ENCODE results near the gene CCR9. TPM values are rescaled to one million over a fixed set of nuclear protein-coding genes. Genes with fewer than 3 reads are reported as not detected.

The CCR9 gene
- total RNA-seq, 1 experiment from 2014 or later = not detected

- CTCF ChIA-PET = interaction anchor here (1.2 to 2.7 kb wide), 4 partner anchors 138 to 443 kb away, joined by 3 to 38 read pairs (median 14); partner anchors contain the start of gene CCR1
- H2AFZ ChIP-seq (ENCODE audit: low read depth, low read length, poor library complexity, severe bottlenecking) = no peak overlapping the region
- no peak for ATAC-seq
- DNase-seq (ENCODE audit: low read depth, low spot score) = no peak
- RAD21 ChIA-PET (ENCODE audit: low non-redundant PET in 1 of 2, low total read pairs in 2 of 2, uncharacterized antibody in 2 of 2, unreplicated experiment in 2 of 2) = interaction anchor here in 1 of 2 experiments (1.7 kb wide), 1 partner anchor 138 kb away, joined by 3 read pairs; no protein-coding TSS in a partner anchor
- H3K36me3 ChIP-seq (ENCODE audit: control insufficient read depth in 1 of 2, insufficient read depth in 2 of 2, low read length in 2 of 2) = peaks cover 3 to 6% of the 10 kb centered on the region in 2 experiments; a peak in 1 of 4 replicates
- intact Hi-C loops (cut with micrococcal nuclease) = no loop called here
- H3K27ac ChIP-seq (ENCODE audit: low read depth, low read length) = no peak overlapping the region
- no peaks in the 10 kb centered on the region for H3K9me3 ChIP-seq (ENCODE audit: control insufficient read depth in 1 of 2, insufficient read depth in 1 of 2, low read depth in 1 of 2, low read length in 2 of 2)
- H3K79me2 ChIP-seq (ENCODE audit: insufficient read depth, low read length) = no peaks in the 10 kb centered on the region
- BruUV-seq (replicated peaks) = no TSS peak
- no peaks in the 10 kb centered on the region for H4K20me1 ChIP-seq (ENCODE audit: insufficient read depth)
- peaks cover 0 to 6% of the 10 kb centered on the region in 2 experiments; a peak in 1 of 4 replicates for H3K4me1 ChIP-seq (ENCODE audit: control insufficient read depth in 1 of 2, insufficient read depth in 2 of 2, low read length in 2 of 2)
- no peaks in the 10 kb centered on the region for H3K27me3 ChIP-seq (ENCODE audit: insufficient read depth, low read length)
- H3K4me3 ChIP-seq (replicated peaks in 1 of 2; ENCODE audit: low read depth in 1 of 2, low read length in 2 of 2) = no peak overlapping the region
- no peaks in the 10 kb centered on the region for H3K9me2 ChIP-seq (ENCODE audit: insufficient read depth)
- no peak overlapping the region for H3K4me2 ChIP-seq (ENCODE audit: low read length)
- TF ChIP-seq ZFX (IDR thresholded peaks at IDR 0.05) = no peak
- no peak overlapping the region for H3K9ac ChIP-seq (ENCODE audit: low read length)
- POLR2A ChIA-PET = no interaction called here
Observed at GRCh38 chr3:45940004-45940780, 53.8 kb downstream of the CCR9 start.

GRCh38 chr3:45940781-45941365 lies 54.5 kb downstream of the CCR9 start:
- Histone ChIP-seq H3K27me3 (ENCODE audit: insufficient read depth, low read length) (no peaks in the 10 kb centered on the region), H3K9me3 (ENCODE audit: control insufficient read depth in 1 of 2, insufficient read depth in 1 of 2, low read depth in 1 of 2, low read length in 2 of 2) (no peaks in the 10 kb centered on the region), H3K79me2 (ENCODE audit: insufficient read depth, low read length) (no peaks in the 10 kb centered on the region), H3K9me2 (ENCODE audit: insufficient read depth) (no peaks in the 10 kb centered on the region), H3K4me3 (replicated peaks in 1 of 2; ENCODE audit: low read depth in 1 of 2, low read length in 2 of 2) (no peak overlapping the region), H4K20me1 (ENCODE audit: insufficient read depth) (no peaks in the 10 kb centered on the region), H2AFZ (ENCODE audit: low read depth, low read length, poor library complexity, severe bottlenecking) (no peak overlapping the region), H3K27ac (ENCODE audit: low read depth, low read length) (no peak overlapping the region), H3K4me1 (ENCODE audit: control insufficient read depth in 1 of 2, insufficient read depth in 2 of 2, low read length in 2 of 2) (peaks cover 0 to 6% of the 10 kb centered on the region in 2 experiments; a peak in 1 of 4 replicates), H3K9ac (ENCODE audit: low read length) (no peak overlapping the region), H3K4me2 (ENCODE audit: low read length) (no peak overlapping the region), H3K36me3 (ENCODE audit: control insufficient read depth in 1 of 2, insufficient read depth in 2 of 2, low read length in 2 of 2) (peaks cover 2 to 3% of the 10 kb centered on the region in 2 experiments; a peak in 1 of 4 replicates)
- intact Hi-C loops (cut with micrococcal nuclease) = no loop called here
- POLR2A ChIA-PET = no interaction called here
- BruUV-seq (replicated peaks) = no TSS peak
- RAD21 ChIA-PET (ENCODE audit: low non-redundant PET in 1 of 2, low total read pairs in 2 of 2, uncharacterized antibody in 2 of 2, unreplicated experiment in 2 of 2) = no interaction called here
- DNase-seq (ENCODE audit: low read depth, low spot score) (no peak), ATAC-seq (no peak)
- CTCF ChIA-PET = interaction anchor here (1.2 to 2.7 kb wide), 2 partner anchors 137 kb away, joined by 3 to 38 read pairs; no protein-coding TSS in a partner anchor
- TF ChIP-seq ZFX (IDR thresholded peaks at IDR 0.05) (no peak), ZBTB33 (IDR thresholded peaks at IDR 0.05; ENCODE audit: extremely low read depth, insufficient replicate concordance, low read length) (no peak), POLR2AphosphoS5 (IDR thresholded peaks at IDR 0.05; ENCODE audit: low read depth, low read length) (no peak), POLR2A (IDR thresholded peaks at IDR 0.05; ENCODE audit: borderline replicate concordance, extremely low read depth, insufficient read depth, insufficient read length) (no peak), SRF (IDR thresholded peaks at IDR 0.05; ENCODE audit: low read depth) (no peak), RAD21 (IDR thresholded peaks at IDR 0.05; ENCODE audit: low read depth) (no peak), ATF3 (IDR thresholded peaks at IDR 0.05) (no peak), SP1 (IDR thresholded peaks at IDR 0.05; ENCODE audit: low read depth) (no peak), ELF1 (IDR thresholded peaks at IDR 0.05; ENCODE audit: borderline replicate concordance, low read depth) (no peak), EZH2phosphoT487 (IDR thresholded peaks at IDR 0.05; ENCODE audit: borderline replicate concordance) (no peak), REST (IDR thresholded peaks at IDR 0.05; ENCODE audit: low read depth) (no peak)

Measured in HCT116 (cell line).